ENCODE data around the gene CDC42EP3.

- TF ChIP-seq CTCF (IDR thresholded peaks at IDR 0.05; ENCODE audit: poor library complexity, severe bottlenecking) (no peak), EZH2 (IDR thresholded peaks at IDR 0.05; ENCODE audit: borderline replicate concordance, insufficient read depth, low read length, poor library complexity, severe bottlenecking) (no peak), REST (IDR thresholded peaks at IDR 0.05; ENCODE audit: borderline replicate concordance) (no peak), POLR2AphosphoS5 (IDR thresholded peaks at IDR 0.05) (no peak), EP300 (conservative IDR thresholded peaks at IDR 0.05; ENCODE audit: poor library complexity, severe bottlenecking) (no peak)
These were observed 36.7 kb upstream of the CDC42EP3 start for GRCh38 chr2:37708146-37708545.

Data from neural cell (in vitro differentiated cells).